Astrocyte (in vitro differentiated cells and primary cell): Measurements from ENCODE around the gene MAST2. TPM values are rescaled to one million over a fixed set of nuclear protein-coding genes. Genes with fewer than 3 reads are reported as not detected.

Experiments used
- DNase-seq: peaks from one replicate; pipeline ENCODE4 v3.0.0-alpha.2; 2010; ENCODE audit warnings: low read depth
- FAIRE-seq: peaks from 2 replicates; lab custom pipeline; 2011; peaks lifted over from hg19 to GRCh38; lab: Jason Lieb, UNC
- H2AFZ ChIP-seq: 2 replicates; pipeline ENCODE4 v1.6.0; 2012; ENCODE audit warnings: low read depth, low read length, inconsistent platforms
- H3K27ac ChIP-seq: 2 replicates; pipeline ENCODE4 v1.5.1; 2011; ENCODE audit warnings: low read depth, low read length, inconsistent platforms
- H3K27me3 ChIP-seq: 2 replicates; pipeline ENCODE4 v1.6.0; 2011; ENCODE audit warnings: low read length, inconsistent platforms; ENCODE audit not compliant: insufficient read depth
- H3K36me3 ChIP-seq: 2 replicates; pipeline ENCODE4 v1.5.1; 2011; ENCODE audit warnings: low read length, inconsistent platforms; ENCODE audit not compliant: insufficient read depth
- H3K4me1 ChIP-seq: 2 replicates; pipeline ENCODE4 v1.5.1; 2011; ENCODE audit warnings: low read length, inconsistent platforms; ENCODE audit not compliant: insufficient read depth
- H3K4me2 ChIP-seq: 2 replicates; pipeline ENCODE4 v1.6.0; 2012; ENCODE audit warnings: low read length, inconsistent platforms
- H3K4me3 ChIP-seq: 2 replicates; pipeline ENCODE4 v1.5.1; 2011; ENCODE audit warnings: low read depth, mild to moderate bottlenecking, low read length, inconsistent platforms; ENCODE audit not compliant: insufficient read depth
- H3K79me2 ChIP-seq: 2 replicates; pipeline ENCODE4 v1.6.0; 2012; ENCODE audit warnings: mild to moderate bottlenecking, low read length, inconsistent platforms; ENCODE audit not compliant: insufficient read depth
- H3K9ac ChIP-seq: 2 replicates; pipeline ENCODE4 v1.6.0; 2012; ENCODE audit warnings: mild to moderate bottlenecking, low read length, inconsistent platforms
- H3K9me3 ChIP-seq: 2 replicates; pipeline ENCODE4 v1.5.1; 2012; ENCODE audit warnings: low read depth, mild to moderate bottlenecking, low read length, inconsistent platforms; ENCODE audit not compliant: insufficient read depth
- H4K20me1 ChIP-seq: 2 replicates; pipeline ENCODE4 v1.6.0; 2012; ENCODE audit warnings: low read length, inconsistent platforms; ENCODE audit not compliant: insufficient read depth
- H3K27ac Mint-ChIP-seq: one replicate; pipeline ENCODE4 v1.8.0; 2021; ENCODE audit warnings: mild to moderate bottlenecking, mixed read lengths; ENCODE audit not compliant: unreplicated experiment
- H3K27me3 Mint-ChIP-seq: one replicate; pipeline ENCODE4 v1.8.0; 2021; ENCODE audit warnings: low read depth, mixed read lengths; ENCODE audit not compliant: unreplicated experiment
- H3K36me3 Mint-ChIP-seq: one replicate; pipeline ENCODE4 v1.8.0; 2021; ENCODE audit warnings: low read depth, mixed read lengths; ENCODE audit not compliant: unreplicated experiment
- H3K4me1 Mint-ChIP-seq: one replicate; pipeline ENCODE4 v1.8.0; 2021; ENCODE audit warnings: low read depth, mixed read lengths; ENCODE audit not compliant: unreplicated experiment
- H3K4me3 Mint-ChIP-seq: one replicate; pipeline ENCODE4 v1.8.0; 2021; ENCODE audit warnings: mild to moderate bottlenecking, moderate library complexity, mixed read lengths; ENCODE audit not compliant: unreplicated experiment
- H3K9me3 Mint-ChIP-seq: one replicate; pipeline ENCODE4 v1.8.0; 2021; ENCODE audit warnings: mild to moderate bottlenecking, mixed read lengths; ENCODE audit not compliant: unreplicated experiment
- CTCF ChIP-seq: IDR thresholded peaks from 2 replicates; pipeline ENCODE4 v1.5.1; 2011; ENCODE audit warnings: low read depth, mild to moderate bottlenecking, inconsistent platforms, low read length, moderate library complexity; ENCODE audit not compliant: insufficient read depth
- EZH2 ChIP-seq: IDR thresholded peaks from 2 replicates; pipeline ENCODE4 v1.6.1; 2012; ENCODE audit warnings: mild to moderate bottlenecking, low read length, inconsistent platforms; ENCODE audit not compliant: insufficient read depth
- total RNA-seq: library from RNA; stranded (reverse); gene quantifications from 2 replicates; pipeline ENCODE4 v1.2.1, GENCODE V29; 2021

The MAST2 gene
- total RNA-seq, 1 donor from 2014 or later, result 41.0 TPM

DNA sequence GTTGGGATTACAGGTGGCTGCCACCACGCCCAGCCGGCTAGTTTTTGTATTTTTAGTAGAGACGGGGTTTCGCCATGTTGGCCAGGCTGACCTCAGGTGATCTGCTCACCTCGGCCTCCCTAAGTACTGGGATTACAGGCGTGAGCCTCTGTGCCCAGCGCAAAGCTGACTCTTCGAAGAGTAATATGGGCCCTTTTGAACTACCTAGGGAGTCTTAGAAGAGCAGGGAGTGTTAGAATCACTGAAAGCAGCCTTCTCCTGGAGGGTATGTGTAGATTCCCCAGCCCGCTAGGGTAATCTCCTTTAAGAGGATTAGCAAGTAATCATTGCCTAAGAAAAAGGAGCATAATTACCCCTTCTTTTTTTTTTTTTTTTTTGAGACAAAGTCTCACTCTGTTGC, 6.5 kb upstream of the MAST2 start:
- no peaks in the 10 kb centered on the region for H3K27me3 ChIP-seq
- no peak overlapping the region for H3K27ac ChIP-seq
- H2AFZ ChIP-seq, result no peak overlapping the region

GRCh38 chr1:45800899-45801298, 2.5 kb upstream of the MAST2 start:
- peaks cover 10% of the 10 kb centered on the region for H3K4me1 ChIP-seq
- DNase-seq, result no peak
- Mint-ChIP-seq H3K4me1 (peaks cover 17% of the 10 kb centered on the region), H3K4me3 (no peak overlapping the region), H3K27ac (no peak overlapping the region), H3K27me3 (no peaks in the 10 kb centered on the region), H3K36me3 (no peaks in the 10 kb centered on the region), H3K9me3 (no peaks in the 10 kb centered on the region)
- H3K4me3 ChIP-seq, result no peak overlapping the region
- no peak for FAIRE-seq
- no peak overlapping the region for H3K27ac ChIP-seq
- H4K20me1 ChIP-seq, result peaks cover 19% of the 10 kb centered on the region
- H3K4me2 ChIP-seq, result no peak overlapping the region
- H3K79me2 ChIP-seq, result peaks cover 20% of the 10 kb centered on the region
- no peaks in the 10 kb centered on the region for H3K9me3 ChIP-seq
- no peaks in the 10 kb centered on the region for H3K36me3 ChIP-seq
- no peak overlapping the region for H2AFZ ChIP-seq
- no peaks in the 10 kb centered on the region for H3K27me3 ChIP-seq
- no peak overlapping the region for H3K9ac ChIP-seq
- TF ChIP-seq EZH2, result no peak
- no peak for TF ChIP-seq CTCF

More for the DNA sequence above, 6.5 kb upstream of the MAST2 start:
- no peak overlapping the region for H3K4me3 ChIP-seq
- Mint-ChIP-seq H3K36me3 (no peaks in the 10 kb centered on the region), H3K9me3 (peaks cover 3% of the 10 kb centered on the region), H3K27me3 (peaks cover 11% of the 10 kb centered on the region), H3K4me3 (no peak overlapping the region), H3K4me1 (peaks cover 1% of the 10 kb centered on the region), H3K27ac (peak overlapping the region; percentile 12)
- no peak overlapping the region for H3K9ac ChIP-seq
- DNase-seq (no peak), FAIRE-seq (no peak)
- no peak overlapping the region for H3K4me2 ChIP-seq
- no peaks in the 10 kb centered on the region for H3K79me2 ChIP-seq
- no peaks in the 10 kb centered on the region for H4K20me1 ChIP-seq
- no peaks in the 10 kb centered on the region for H3K36me3 ChIP-seq
- no peaks in the 10 kb centered on the region for H3K9me3 ChIP-seq
- no peaks in the 10 kb centered on the region for H3K4me1 ChIP-seq
- TF ChIP-seq CTCF (no peak), EZH2 (no peak)

DNA sequence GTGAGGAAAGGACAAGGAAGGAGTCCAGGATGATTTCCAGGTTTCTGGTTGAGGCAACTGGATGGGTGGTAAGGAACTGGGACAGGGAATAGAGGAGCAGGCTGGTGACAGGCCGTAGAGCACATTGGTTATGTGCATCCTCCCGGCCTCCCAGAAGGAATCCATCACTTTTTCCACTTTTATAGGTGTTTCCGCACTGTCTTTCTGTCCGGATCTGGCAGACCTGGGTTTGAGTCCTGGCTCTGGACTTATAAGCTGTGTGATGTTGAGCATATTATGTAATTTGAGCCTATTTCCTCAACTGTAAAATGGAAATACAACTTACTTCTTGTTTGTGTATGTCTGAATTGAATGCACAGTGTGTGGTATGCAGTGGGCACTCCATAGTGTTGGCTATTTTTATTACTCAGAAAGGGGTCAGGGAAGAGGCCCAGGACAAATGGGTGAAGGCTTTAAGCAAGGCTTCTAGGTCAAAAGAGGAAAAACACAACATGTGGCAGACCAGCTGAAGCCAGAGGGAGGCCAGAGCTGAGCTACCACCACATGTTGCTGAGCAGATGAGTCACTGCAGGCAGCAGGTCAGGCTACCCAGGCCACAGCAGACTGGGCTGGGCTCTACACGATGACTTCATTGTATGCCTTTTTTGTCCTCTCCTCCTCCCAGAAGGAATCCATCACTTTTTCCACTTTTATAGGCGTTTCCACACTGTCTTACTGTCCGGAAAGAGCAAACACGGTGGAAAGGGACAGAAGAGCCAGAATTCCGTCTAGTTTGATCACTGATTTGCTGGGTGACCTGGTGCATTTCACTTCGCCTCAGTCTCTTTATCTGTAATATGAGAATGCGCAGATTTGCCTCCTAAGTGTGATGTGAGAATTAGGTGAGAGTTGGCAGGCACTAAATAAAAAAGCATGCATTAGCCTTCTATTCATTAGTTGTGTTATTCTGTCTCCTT, 791 bp upstream of the MAST2 start:
- no peaks in the 10 kb centered on the region for H3K36me3 Mint-ChIP-seq

More for the DNA sequence above, 791 bp upstream of the MAST2 start:
- Mint-ChIP-seq H3K4me1 (peaks cover 17% of the 10 kb centered on the region), H3K4me3 (peak overlapping the region; percentile 88), H3K9me3 (no peaks in the 10 kb centered on the region), H3K27me3 (no peaks in the 10 kb centered on the region), H3K27ac (peak overlapping the region; percentile 99)
- Histone ChIP-seq H3K4me2 (peak overlapping the region; percentile 94), H2AFZ (peak overlapping the region; percentile 86), H3K9me3 (no peaks in the 10 kb centered on the region), H4K20me1 (peaks cover 26% of the 10 kb centered on the region), H3K4me3 (peak overlapping the region; percentile 65), H3K36me3 (no peaks in the 10 kb centered on the region), H3K27ac (peak overlapping the region; percentile 96), H3K79me2 (peaks cover 36% of the 10 kb centered on the region), H3K9ac (peak overlapping the region; percentile 91), H3K4me1 (peaks cover 10% of the 10 kb centered on the region), H3K27me3 (no peaks in the 10 kb centered on the region)
- TF ChIP-seq CTCF, result no peak
- TF ChIP-seq EZH2, result no peak
- peak; percentile 58 for FAIRE-seq
- DNase-seq, result peak; percentile 98
